ENCODE results near the gene CAMK2G.

CAMK2G gene

GRCh38 chr10:73779539-73780197 is 94.7 kb downstream of the CAMK2G start:
- H3K27ac Mint-ChIP-seq = peak overlapping the region; percentile 37

GRCh38 chr10:73779018-73779417 is 95.3 kb downstream of the CAMK2G start:
- no peak overlapping the region for H3K4me3 Mint-ChIP-seq
- H3K27ac Mint-ChIP-seq = no peak overlapping the region
- no peaks in the 10 kb centered on the region for H3K9me3 Mint-ChIP-seq
- H3K27me3 Mint-ChIP-seq = no peaks in the 10 kb centered on the region
- H3K4me1 Mint-ChIP-seq = peaks cover 59% of the 10 kb centered on the region
- H3K36me3 Mint-ChIP-seq = peaks cover 13% of the 10 kb centered on the region

More at GRCh38 chr10:73779539-73780197, 94.7 kb downstream of the CAMK2G start:
- Mint-ChIP-seq H3K27me3 (no peaks in the 10 kb centered on the region), H3K4me1 (peaks cover 52% of the 10 kb centered on the region), H3K4me3 (peak overlapping the region; percentile 76), H3K9me3 (no peaks in the 10 kb centered on the region), H3K36me3 (peaks cover 13% of the 10 kb centered on the region)

GRCh38 chr10:73774637-73775036 is 99.7 kb downstream of the CAMK2G start:
- no peaks in the 10 kb centered on the region for H3K9me3 Mint-ChIP-seq
- H3K36me3 Mint-ChIP-seq = peaks cover 14% of the 10 kb centered on the region
- H3K27me3 Mint-ChIP-seq = no peaks in the 10 kb centered on the region
- H3K4me3 Mint-ChIP-seq = peak overlapping the region; percentile 94
- H3K27ac Mint-ChIP-seq = no peak overlapping the region
- peaks cover 52% of the 10 kb centered on the region for H3K4me1 Mint-ChIP-seq

- Mint-ChIP-seq H3K4me1 (peaks cover 61% of the 10 kb centered on the region), H3K4me3 (peak overlapping the region; percentile 94), H3K36me3 (peaks cover 16% of the 10 kb centered on the region), H3K27me3 (no peaks in the 10 kb centered on the region), H3K27ac (peak overlapping the region; percentile 89), H3K9me3 (no peaks in the 10 kb centered on the region)
Observed at GRCh38 chr10:73773152-73773879, 101.0 kb downstream of the CAMK2G start.

- H3K27ac Mint-ChIP-seq = peak overlapping the region; percentile 75
- H3K27me3 Mint-ChIP-seq = no peaks in the 10 kb centered on the region
- H3K36me3 Mint-ChIP-seq = peaks cover 16% of the 10 kb centered on the region
- H3K4me1 Mint-ChIP-seq = peaks cover 61% of the 10 kb centered on the region
- H3K4me3 Mint-ChIP-seq = peak overlapping the region; percentile 94
- no peaks in the 10 kb centered on the region for H3K9me3 Mint-ChIP-seq
Observed at GRCh38 chr10:73772281-73773151, 101.8 kb downstream of the CAMK2G start.

- peak overlapping the region; percentile 94 for H3K4me3 Mint-ChIP-seq
- H3K27ac Mint-ChIP-seq = peak overlapping the region; percentile 75
- no peaks in the 10 kb centered on the region for H3K27me3 Mint-ChIP-seq
- H3K36me3 Mint-ChIP-seq = peaks cover 18% of the 10 kb centered on the region
- peaks cover 57% of the 10 kb centered on the region for H3K4me1 Mint-ChIP-seq
- H3K9me3 Mint-ChIP-seq = no peaks in the 10 kb centered on the region
Observed at GRCh38 chr10:73771722-73772280, 102.6 kb downstream of the CAMK2G start.

- Mint-ChIP-seq H3K4me3 (no peak overlapping the region), H3K36me3 (peaks cover 26% of the 10 kb centered on the region), H3K4me1 (peaks cover 47% of the 10 kb centered on the region), H3K27ac (no peak overlapping the region), H3K9me3 (no peaks in the 10 kb centered on the region), H3K27me3 (no peaks in the 10 kb centered on the region)
Observed at GRCh38 chr10:73769396-73769795, 105.0 kb downstream of the CAMK2G start.

GRCh38 chr10:73768881-73769280 is 105.5 kb downstream of the CAMK2G start:
- Mint-ChIP-seq H3K36me3 (peaks cover 28% of the 10 kb centered on the region), H3K4me3 (no peak overlapping the region), H3K4me1 (peaks cover 42% of the 10 kb centered on the region), H3K27ac (peak overlapping the region; percentile 12), H3K9me3 (no peaks in the 10 kb centered on the region), H3K27me3 (no peaks in the 10 kb centered on the region)

- Mint-ChIP-seq H3K4me1 (peaks cover 33% of the 10 kb centered on the region), H3K4me3 (no peak overlapping the region), H3K27me3 (no peaks in the 10 kb centered on the region), H3K27ac (peak overlapping the region; percentile 57), H3K36me3 (peaks cover 28% of the 10 kb centered on the region), H3K9me3 (no peaks in the 10 kb centered on the region)
Observed at GRCh38 chr10:73765066-73765465, 109.3 kb downstream of the CAMK2G start.

- Mint-ChIP-seq H3K27ac (no peak overlapping the region), H3K36me3 (peaks cover 26% of the 10 kb centered on the region), H3K9me3 (no peaks in the 10 kb centered on the region), H3K4me3 (no peak overlapping the region), H3K4me1 (peaks cover 35% of the 10 kb centered on the region), H3K27me3 (no peaks in the 10 kb centered on the region)
Observed at GRCh38 chr10:73763343-73763742, 111.0 kb downstream of the CAMK2G start.

- Mint-ChIP-seq H3K4me3 (no peak overlapping the region), H3K4me1 (peaks cover 39% of the 10 kb centered on the region), H3K27ac (peak overlapping the region; percentile 38), H3K27me3 (no peaks in the 10 kb centered on the region), H3K36me3 (peaks cover 26% of the 10 kb centered on the region), H3K9me3 (no peaks in the 10 kb centered on the region)
Observed at GRCh38 chr10:73762915-73763314, 111.4 kb downstream of the CAMK2G start.
